22Rv1 (cell line): ENCODE data around the gene NDE1.

Experiments used
- CTCF ChIP-seq: fragments of 450-650 bp; IDR thresholded peaks from 2 replicates; pipeline ENCODE4 v1.5.1; 2017; ENCODE audit warnings: mild to moderate bottlenecking
- ZFX ChIP-seq: fragments of 450-650 bp; IDR thresholded peaks from 2 replicates; pipeline ENCODE4 v1.6.1; 2017; ENCODE audit warnings: antibody characterized with exemption, borderline replicate concordance

DNA sequence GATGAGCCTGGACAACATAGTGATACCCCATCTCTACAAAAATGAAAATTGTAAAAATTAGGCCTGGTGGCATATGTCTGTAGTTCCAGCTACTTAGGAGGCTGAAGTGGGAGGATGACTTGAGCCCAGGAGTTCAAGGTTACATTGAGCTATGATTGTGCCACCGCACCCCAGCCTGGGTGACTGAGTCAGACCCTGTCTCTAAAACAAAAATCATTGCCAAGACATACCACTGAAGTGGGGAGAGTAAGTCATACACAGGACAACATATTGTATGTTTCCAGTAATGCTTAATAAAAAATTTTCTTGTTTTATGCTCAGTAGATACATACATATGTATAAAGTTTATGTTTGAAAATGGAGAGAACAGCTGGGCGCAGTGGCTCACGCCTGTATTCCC is 39.2 kb downstream of the NDE1 start:
- TF ChIP-seq CTCF (no peak), ZFX (no peak)
